LoVo (cell line): ENCODE data around the gene ANXA5.

ENCODE experiments used
- DNase-seq: peaks from one replicate; pipeline ENCODE4 v3.0.0-alpha.2; 2016; ENCODE audit warnings: low spot score

Gene ANXA5

DNA sequence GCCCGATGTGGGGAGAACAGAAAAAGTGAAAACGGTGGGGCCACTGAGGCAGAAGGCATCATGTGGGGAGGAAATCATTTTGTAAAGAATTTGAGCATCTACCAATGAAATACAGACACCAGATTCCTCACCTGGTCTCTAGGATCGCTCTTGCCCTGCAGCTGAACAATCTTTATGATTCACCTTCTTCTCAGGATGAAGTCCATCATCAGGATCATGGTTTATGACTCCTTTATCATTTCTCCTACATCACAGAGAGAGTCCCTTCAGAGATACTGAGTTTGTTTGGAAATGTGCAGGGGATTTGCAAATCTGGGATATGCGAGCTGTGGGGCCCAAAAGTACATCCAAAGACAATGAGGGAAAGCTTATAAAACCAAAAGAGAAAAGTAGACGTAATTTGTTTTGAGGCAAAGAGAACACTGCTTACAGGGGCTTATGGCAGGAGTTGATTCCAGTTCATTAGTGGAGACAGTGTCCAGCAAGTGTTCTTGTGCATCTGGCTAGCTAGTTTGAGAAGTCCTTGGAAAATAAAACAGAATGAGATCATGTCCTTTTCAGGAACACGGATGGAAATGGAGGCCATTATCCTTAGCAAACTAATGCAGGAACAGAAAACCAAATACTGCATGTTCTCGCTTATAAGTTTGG lies 15.3 kb upstream of the ANXA5 start:
- DNase-seq = no peak

DNA sequence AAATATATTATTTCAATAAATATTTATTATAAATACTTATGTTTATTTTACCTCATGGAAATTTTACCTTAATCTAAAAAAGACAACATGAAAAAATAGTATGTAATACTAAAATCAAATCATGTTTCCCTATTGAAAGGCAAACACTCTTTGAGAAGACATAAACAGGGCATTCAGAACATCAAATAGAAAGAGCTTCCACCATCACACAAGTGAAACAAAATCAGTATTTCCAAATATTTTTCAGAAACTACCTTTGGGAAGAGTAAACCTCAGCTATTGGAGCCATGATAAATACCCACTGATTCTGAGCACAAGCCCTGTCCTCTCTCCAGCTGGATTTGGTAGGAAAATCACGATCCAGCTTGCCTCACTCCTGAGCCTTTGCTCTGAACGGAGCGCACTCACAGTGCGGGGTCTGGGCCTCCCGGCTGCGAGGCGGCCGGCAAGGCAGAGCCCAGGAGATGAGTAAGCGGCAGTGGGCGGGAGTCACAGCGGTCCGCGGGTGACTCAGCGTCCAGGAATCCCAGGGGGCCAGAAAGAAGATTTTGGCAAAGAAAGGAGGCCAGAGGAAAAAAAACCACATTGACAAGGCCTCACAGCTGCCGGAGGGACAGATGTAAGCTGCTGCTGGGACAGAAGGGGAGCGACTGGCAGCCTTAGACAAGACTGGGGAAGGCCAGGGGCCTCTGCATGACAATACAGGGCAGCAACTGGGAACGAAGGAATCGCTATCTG lies 14.7 kb upstream of the ANXA5 start:
- DNase-seq = peak; percentile 84

DNA sequence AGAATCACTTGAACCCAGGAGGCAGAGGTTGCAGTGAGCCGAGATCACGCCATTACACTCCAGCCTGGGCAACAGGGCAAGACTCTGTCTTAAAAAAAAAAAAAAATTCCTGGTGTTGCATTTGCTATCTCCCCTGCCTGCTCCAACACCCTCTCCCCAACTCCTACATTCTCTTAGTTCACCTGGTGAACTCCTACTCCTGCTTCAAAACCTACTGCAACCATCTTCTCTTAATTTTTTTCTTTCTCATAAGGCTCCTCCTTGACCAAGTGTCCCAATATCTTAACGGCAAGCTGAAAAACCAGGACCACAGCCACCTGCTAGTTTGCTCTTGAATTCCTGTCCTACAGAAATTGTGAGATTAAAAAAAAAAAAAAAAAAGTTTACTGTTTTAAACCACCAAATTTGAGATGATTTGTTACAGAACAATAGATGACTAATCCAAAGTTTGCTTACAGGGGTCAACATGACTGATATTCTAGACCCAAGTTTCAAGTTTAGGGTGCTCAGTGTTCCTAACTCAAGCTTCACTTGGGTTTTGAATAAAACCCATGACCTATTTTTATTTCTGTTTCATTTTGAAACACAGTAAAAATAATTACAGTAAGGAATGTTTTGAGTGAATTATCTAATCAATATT lies 13.1 kb upstream of the ANXA5 start:
- no peak for DNase-seq

DNA sequence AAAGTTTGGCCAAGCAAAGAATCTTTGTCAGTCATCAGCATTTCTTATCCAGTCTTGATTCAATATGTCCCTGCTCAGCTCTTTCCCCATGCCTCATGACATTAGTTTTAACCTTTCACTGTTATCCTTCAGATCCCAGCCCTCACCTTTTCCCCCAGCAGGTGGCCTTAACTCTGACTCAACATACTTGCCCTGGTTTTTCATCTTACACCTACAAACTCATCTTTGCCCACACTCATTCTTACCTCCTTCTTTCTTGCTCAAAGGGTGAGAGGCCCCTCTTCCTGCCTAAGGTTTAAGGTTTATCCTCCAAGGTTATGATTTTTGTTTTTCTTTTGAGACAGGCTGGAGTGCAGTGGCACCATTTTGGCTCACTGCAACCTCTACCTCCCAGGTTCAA lies 10.6 kb upstream of the ANXA5 start:
- no peak for DNase-seq

DNA sequence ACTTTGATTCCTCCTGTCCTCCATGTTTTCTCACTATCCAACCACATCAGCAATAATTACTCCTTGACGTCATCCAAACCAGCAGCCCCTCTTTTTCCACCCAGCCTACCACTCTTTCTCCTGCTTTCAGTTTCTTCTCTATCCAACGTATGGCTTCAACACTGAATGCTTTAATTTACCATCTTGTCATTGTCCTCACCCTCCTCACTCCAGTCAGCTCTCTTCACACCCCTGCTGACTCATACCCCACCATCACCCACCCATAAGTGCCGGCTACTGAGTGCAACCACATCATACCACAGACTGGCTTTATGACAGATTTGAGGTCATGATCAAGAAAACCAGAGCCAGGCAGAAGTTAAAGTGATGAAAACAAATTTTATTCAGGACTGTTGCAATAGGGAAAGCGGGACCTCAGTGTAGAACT lies 9.8 kb upstream of the ANXA5 start:
- DNase-seq = peak; percentile 2

DNA sequence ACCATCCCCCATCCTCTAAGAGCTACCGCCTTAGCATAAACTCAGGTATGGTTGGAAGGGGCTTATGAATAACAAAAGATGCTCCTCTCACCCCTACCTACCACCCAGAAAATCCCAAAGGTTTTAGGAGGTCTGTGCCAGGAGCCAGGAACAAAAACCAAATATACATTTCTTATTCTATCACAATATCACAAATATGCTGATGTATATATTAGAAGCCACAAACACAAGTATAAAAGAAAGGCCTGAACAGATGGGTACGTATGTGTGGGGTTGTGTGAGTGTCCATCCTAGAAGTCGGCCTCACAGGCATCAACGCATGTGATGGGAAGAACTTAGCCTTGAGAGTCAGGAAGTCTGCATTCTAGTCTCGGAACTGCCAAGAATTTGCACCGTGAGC lies 8.7 kb upstream of the ANXA5 start:
- DNase-seq = no peak

DNA sequence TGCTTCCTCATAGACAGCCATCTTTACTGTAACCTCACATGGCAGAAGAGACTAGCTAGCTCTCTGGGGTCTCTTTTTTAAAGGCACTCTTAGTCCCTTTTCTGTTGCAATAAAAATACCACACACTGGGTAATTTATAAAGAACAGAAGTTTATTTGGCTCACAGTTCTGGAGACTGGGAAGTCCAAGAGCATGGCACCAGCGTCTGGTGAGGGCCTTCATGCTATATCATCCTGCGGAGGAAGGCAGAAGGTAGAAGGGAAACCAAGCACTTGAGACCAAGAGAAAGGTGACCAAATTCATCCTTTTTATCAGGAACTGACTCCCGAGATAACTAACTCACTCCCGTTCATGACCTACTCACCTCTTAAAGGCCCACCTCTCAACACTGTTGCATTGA lies 5.4 kb upstream of the ANXA5 start:
- no peak for DNase-seq

DNA sequence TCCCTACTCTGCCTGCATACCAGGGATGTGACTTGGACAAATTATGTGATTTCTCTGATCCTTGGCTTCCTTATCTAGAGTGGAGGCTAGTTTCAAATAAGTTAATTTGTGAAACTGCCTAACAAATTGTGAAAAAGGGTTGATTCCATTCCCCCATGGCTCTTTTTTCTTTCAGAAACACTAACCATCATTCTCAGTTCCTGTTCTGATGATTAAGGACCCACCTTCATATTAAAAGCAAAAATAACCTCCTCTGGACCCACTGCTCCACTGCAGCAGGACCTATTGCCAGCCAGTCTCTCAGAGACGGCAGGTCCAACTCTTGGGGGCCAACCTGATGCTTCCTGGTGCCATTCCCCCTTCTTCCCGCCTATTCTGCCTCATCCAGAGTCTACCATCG lies 4.5 kb upstream of the ANXA5 start:
- no peak for DNase-seq

DNA sequence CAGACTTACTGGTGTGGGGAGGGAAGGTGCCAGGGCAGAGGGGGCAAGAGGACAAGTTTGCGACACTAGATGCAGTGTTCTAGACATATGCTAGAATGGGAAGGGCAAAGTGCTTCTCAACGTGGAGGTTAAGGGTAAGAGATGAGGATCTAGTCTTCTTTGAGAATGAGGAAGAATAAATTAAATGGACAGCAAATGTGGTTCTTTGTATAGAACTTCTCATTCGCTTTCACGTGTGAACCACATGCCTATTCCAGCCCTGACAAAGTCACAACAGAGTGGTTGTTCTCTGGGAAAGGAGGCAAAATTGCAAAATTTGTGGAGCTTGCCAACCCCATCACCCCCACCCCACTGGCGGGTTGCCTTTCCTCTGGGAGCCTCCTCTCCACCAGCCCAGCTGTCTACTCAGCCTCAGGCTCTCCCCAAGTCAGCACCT lies 1.5 kb upstream of the ANXA5 start:
- no peak for DNase-seq

DNA sequence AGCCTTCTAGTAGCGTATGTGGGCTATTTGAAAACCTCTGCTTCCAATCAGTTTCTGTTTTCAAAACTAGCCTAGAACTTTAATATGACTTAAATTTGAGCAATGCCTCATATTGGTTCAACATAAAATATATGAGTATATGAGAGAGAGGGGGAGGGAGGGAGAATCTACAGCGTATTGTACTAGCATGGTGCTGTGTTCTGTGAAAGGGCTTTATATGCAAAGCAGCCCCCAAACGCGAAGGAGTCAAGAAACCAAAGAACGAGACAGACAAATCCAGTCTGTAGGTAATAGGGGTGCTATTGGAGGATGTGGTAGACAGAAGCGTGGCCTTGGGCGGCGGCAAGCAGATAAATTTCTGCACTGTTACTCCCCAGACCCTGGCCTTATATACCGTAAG lies 784 bp upstream of the ANXA5 start:
- no peak for DNase-seq

DNA sequence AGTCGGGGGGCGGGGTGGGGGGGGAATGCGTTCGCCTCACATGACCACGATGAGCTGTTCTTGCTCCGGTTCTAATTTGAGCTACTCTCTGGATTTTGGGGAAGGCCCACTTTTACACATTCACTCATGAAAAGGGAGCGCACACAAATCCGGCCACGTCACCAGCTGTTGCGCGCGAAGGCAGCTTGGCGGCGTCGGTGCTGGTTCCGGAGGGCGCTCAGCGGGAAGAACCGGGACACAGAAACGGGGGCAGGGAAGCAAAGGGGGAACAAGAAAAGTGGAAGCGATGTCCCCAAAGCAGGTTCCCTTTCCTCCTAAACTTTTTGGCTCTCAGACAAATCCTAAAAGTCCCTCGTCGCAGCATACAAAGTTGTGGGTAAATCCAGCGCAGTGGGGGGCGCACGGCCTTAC lies 605 bp downstream of the ANXA5 start:
- peak; percentile 43 for DNase-seq

DNA sequence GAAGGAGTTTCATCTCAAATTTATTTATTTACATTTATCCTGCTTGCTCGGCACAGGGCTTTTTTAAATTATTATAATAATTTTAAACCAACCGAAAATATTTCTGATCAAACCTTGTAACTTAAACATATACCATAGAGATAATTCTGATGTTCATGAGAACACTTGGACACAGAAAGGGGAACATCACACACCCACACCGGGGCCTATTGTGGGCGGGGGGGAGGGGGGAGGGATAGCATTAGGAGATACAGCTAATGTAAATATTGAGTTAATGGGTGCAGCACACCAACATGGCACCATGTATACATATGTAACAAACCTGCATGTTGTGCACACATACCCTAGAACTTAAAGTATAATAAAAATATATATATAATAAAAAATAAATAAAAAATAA lies 2.9 kb downstream of the ANXA5 start:
- DNase-seq = no peak

DNA sequence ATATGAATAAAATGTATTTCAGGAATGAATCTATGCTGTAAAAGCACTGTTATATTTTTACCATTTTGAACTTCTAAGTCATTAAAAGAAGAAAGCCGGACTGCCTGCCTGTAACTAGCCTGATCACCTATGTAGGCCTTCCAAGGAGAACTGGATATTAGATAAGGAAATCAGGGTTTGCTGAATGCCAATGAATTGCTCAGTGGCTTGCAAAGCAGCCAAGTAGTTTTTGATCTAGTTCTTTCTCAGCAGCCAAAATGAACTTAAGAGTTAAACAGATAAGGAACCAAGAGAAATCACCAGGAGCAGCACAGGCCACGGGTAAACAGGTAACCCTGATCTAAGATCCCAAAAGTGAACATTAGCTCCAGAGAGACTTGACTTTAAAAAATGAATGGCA lies 3.3 kb downstream of the ANXA5 start:
- DNase-seq = no peak

DNA sequence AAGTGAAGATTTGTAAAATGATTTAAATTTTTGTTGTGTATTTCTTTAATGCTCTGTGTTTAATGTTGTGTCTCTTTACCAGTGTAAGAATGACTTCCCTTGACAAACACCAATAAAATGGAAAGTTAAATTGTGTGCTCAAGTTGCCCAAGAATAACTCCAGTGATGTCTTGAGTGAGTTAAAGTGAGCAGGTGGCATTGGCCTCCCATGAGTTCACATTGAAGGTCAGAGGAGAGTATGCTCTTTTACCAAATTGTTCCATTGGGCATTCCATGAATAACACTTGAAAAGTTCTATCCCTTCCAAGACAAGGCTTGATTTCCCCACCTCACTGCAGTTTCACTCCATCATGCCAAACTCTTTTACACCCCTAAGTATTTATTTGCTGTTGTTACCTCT lies 4.5 kb downstream of the ANXA5 start:
- DNase-seq = no peak

DNA sequence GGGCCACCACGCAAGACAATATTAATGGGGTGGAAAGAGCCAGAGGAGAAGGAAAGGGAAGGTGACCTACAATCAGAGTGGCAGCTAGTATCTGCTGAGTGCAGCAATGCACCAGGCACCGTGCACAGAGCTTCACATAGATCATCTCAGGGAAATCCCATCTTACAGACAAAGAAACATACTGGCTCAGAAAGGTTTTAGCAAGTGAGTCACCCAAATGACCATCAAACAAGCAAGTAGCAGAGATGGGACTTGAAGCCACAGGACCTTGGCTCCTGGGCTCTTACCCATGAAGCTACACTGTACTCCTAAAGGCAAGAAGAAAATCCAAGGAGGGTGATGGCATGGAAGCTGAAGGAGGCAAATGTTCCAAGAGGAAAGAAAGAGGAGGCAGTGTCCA lies 6.8 kb downstream of the ANXA5 start:
- DNase-seq = no peak

DNA sequence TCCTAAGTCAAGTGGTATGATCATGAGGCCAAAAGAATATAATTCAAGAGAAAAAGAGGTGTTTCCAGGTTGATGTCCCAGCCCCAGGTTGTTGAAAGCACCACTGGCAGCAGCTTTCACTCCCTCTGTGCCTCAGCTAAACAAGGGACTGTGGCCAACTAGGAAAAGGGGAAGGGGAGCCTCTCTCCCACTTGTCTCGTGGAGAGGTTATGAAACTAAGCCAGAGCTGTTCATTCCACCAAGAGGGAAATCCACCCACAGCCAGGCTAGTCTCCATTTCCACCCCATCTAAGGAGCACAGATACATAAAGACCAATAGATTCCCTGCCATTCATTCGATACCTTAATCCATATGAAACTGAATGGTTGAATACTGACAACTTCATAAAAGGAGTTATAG lies 8.1 kb downstream of the ANXA5 start:
- DNase-seq = no peak

DNA sequence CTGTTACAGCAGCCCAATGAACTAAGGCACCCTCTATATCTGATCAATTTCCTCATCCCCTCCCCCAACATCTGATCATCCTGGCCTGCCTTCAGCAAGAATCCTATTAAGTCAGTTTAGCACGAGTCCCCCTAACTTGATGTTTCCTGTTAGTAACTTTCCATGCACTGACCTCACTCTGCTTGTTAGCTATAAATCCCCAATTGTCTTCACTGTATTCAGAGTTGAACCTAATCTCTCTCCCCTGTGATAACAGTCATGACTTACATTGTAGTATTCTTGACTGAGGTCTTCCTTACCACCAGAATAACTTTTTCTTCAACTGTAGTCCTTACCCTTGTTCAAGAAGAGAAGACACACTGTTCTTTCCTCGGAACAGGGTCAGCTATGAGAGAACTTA lies 8.5 kb downstream of the ANXA5 start:
- no peak for DNase-seq

DNA sequence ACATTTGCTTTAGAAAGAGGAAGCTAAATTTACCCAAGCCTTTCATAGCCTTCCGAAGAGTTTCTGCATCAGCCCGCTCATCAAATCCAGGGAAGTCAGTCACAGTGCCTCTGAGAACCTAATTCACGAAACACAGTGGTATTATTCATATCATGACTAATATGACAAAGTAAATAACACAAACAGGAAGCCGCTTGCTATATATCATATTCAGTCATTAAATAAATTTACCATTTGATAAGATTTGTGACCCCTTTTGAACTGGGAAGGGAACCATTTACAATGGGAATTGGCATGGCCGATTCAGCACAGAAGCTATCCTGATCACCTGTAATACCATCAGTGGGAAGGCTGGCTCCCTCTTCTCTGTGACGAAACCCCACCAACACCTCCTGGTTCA lies 10.5 kb downstream of the ANXA5 start:
- DNase-seq = no peak

DNA sequence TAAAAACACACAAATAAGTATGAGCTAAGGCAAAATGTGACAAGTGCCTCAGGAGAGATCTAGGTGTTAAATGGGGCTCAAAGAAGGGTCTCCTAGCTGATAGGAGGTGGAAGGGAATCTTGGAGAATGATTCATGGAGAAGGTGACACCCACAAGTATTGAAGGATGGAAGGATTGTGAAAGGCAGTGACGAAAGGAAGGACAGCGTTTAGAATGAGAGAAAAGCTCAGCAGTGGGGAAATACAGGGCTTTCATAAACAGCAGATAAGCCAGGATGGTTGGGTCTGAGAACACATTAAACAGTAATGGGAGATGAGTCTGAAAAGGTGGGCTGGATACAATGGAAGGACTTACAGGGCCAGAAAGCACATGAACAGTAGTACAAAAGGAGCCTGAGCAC lies 11.5 kb downstream of the ANXA5 start:
- no peak for DNase-seq

DNA sequence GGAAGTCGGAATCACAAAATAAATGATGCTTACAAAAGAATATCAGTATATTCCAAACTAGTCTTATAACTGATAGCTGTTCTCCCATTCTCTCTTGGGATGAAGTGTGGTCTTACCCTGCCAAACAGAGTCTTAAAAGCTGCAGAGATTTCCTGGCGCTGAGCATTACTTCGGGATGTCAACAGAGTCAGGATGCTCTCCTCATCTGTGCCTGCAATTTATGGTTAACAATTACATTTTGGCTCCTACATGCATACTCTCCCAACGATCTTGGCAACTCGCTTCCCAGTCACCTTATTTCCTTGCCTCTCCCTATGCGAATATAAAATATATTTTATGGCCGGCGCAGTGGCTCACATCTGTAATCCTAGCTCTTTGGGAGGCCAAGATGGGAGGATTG lies 12.2 kb downstream of the ANXA5 start:
- DNase-seq = no peak

DNA sequence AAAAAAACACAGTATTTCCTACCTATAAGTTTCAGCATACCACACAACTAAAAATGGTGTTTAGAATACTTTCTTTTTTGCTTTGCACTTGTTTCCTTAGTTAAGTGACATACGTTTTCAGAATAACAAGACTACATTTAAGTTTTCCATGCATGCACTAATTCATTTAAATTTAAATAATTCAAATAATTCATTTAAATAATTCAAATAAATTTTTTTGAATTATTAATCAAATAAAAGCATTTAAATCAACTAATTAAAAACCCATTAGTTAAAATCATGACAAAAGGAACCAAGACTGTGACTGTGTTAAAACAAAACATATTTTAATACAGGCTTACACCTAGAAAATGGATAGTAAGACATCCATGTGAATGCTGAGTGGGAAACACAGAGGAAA lies 12.8 kb downstream of the ANXA5 start:
- DNase-seq = no peak

DNA sequence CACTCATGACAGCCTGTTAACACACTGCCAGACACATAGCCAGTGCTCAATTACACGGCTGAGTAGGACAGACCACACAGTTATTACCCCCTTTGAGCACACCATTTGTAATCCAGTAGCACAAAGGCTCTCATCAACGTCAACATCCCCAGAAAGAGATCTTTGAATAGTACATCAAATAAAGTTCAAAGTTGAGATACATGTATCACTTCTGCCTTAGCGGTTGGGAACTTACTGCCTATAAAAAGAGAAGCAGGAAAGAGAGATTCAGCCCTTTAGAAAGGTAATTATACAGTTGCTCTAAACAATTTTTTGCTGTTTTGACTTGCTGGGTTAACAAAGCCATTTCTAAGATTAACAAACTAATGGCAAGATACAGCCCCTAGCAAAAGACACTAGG lies 16.2 kb downstream of the ANXA5 start:
- no peak for DNase-seq

DNA sequence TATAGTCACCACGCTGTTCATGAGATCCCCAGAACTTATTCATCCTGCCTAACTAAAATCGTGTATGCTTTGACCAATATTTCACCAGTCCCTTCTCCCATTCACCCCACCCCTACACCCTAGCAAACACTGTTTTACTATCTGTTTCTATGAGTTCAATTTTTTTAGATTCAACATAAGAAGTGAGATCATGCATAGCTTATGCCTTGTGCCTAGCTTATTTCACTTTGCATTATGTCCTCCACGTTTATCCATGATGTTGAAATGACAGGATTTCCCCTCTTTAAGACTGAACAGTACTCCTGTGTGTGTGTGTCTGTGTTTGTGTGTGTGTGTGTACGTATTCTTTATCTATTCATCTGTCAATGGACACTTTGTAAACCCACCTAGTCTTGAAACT lies 16.8 kb downstream of the ANXA5 start:
- DNase-seq = no peak

DNA sequence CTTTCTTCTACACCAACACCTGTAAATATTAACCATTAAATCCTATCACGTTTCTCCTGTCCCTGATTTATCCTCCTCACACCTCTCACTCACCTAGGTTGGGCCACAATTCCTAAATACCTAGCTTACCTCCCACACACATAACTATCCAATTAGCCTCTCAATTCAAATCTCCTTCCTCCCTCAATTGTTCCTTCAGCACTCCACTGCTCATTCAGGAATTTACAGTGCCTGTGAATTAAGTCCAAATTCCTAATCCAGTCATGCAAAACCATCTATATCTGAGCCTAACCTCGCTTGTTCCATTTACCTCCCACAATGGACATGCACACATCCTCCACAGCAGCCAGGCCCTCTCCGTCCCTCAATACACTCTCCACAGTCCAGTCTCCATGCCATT lies 17.5 kb downstream of the ANXA5 start:
- DNase-seq = no peak
